Pancreas (tissue), 10 donors: ENCODE results near the gene SKAP1. TPM values are rescaled to one million over a fixed set of nuclear protein-coding genes. Genes with fewer than 3 reads are reported as not detected.
A peak's percentile ranks its signal among the peaks of the same experiment; 100 is the strongest.

Source experiments
- ATAC-seq, 4 donors: fragments of 200-7000 bp; cut with Tn5 transposase; one replicate each; pipeline versions ENCODE4 v1.8.0 to v1.9.1; 2020; ENCODE audit warnings: mild to moderate bottlenecking in 4 of 4, moderate library complexity in 4 of 4
- DNase-seq, 6 donors: peaks; one replicate each; pipeline ENCODE4 v3.0.0-alpha.2; 2020
- FAIRE-seq: peaks from 2 replicates; lab custom pipeline; 2012; peaks lifted over from hg19 to GRCh38; lab: Jason Lieb, UNC
- H3K27ac ChIP-seq, 4 donors: fragments of 200-600 bp; sonication (generic); 1 replicate in 3 of 4; 2 replicates in 1 of 4; pipeline versions ENCODE4 v1.5.0 to v1.8.0; 2020
- H3K27me3 ChIP-seq, 4 donors: fragments of 200-600 bp; one replicate each; pipeline ENCODE4 v1.8.0; 2021
- H3K36me3 ChIP-seq, 3 donors: fragments of 200-600 bp; sonication (generic) in 1 of 3; one replicate each; pipeline versions ENCODE4 v1.5.0 to v1.8.0; 2020 to 2021
- H3K4me1 ChIP-seq, 3 donors: fragments of 200-600 bp; one replicate each; pipeline ENCODE4 v1.8.0; 2021
- H3K4me3 ChIP-seq, 4 donors: fragments of 200-600 bp; sonication (generic) in 2 of 4; one replicate each; pipeline versions ENCODE4 v1.5.0 to v1.8.0; 2020 to 2021
- H3K9me3 ChIP-seq, 4 donors: fragments of 200-600 bp; one replicate each; pipeline ENCODE4 v1.8.0; 2021
- WGBS, 2 donors: extraction: QIAGEN DNeasy Blood & Tissue Kit; methylation state at CpG; one replicate each; pipeline ENCODE4 v1.1.7; 2013; 5-methylcytosine and 5-hydroxymethylcytosine counted together
- intact Hi-C, 3 donors: fragments of 100-400 bp; cut with DNase I; formaldehyde crosslinking; loops; one replicate each; pipeline versions ENCODE4 v1.11.1 to v1.14.2; 2022
- polyA plus RNA-seq, 2 donors: library from polyadenylated mRNA; stranded (reverse); fragments of 200-250 nt; gene quantifications; one replicate each; pipeline ENCODE4 v1.2.3, GENCODE V29; 2013
- total RNA-seq, 6 donors: library from RNA; stranded (reverse); fragmentation: NEBNext Ultra II Directional in 4 of 6; extraction: Animal tissue kit (Norgen Biotek cat#: 25700) in 4 of 6; gene quantifications; one replicate each; pipeline versions ENCODE4 v1.2.1 to v1.2.4, GENCODE V29; 2021 to 2023
- TF ChIP-seq, protein P1 (sequence below), 4 donors: fragments of 200-600 bp; sonication (generic) in 3 of 4; IDR thresholded peaks; one replicate each; pipeline versions ENCODE4 v1.5.0 to v1.8.0; 2021; ENCODE audit warnings: antibody characterized with exemption in 4 of 4
- donor health status: healthy with polysubstance abuse.
- donor health status: DM: no; HTN: no; CAD: no; lungs with moderate emphysema.
- donor health status: DM: no; HTN: no; CAD: no.
- donor health status: control.
- donor health status: control.
- donor health status: Bipolar disorder and iron deficiency.
- donor health status: DM: yes; HTN: yes; CAD: no.
- donor health status: DM: no; HTN: no; CAD: no.
- donor health status: DM: no; HTN: no; CAD: no.
- donor health status: DM: yes; HTN: yes; CAD: no.

The SKAP1 gene
- total and polyA plus RNA-seq, 8 donors = 0.92 to 5.2 (median 3.0) TPM

DNA sequence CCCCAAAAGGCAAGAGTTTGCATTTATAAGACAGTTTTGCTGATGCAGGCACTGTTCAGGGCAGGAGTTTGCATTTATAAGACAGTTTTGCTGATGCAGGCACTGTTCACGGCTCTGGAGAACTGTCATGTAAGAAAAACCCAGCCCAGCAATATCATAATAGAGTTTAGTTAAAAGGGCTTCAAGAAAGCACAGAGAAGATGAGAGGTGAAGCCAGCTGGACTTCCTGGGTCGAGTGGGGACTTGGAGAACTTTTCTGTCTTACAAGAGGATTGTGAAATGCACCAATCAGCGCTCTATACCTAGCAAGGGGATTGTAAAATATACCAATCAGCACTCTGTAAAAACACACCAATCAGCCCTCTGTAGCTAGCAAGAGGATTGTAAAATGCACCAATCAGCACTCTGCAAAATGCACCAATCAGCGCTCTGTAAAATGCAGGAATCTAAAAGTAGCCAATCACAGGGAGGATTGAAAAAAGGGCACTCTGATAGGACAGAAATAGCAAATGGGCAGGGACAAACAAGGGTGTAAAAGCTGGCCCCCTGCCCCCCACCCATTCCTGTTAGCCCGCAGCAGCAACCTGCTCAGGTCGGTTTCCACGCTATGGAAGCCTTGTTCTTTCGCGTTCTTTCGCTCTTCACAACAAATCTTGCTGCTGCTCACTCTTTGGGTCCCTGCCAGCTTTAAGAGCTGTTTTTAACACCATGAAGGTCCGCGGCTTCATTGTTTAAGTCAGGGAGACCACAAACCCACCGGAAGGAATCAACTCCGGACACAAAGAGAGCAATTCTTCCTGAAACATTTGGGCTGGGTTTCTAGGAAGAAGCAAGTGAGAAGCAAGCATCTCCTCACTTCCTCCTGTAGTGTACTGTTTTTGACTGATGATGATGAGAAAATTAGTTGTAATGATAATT is 327.0 kb downstream of the SKAP1 start:
- Histone ChIP-seq H3K9me3 (no peaks in the 10 kb centered on the region), H3K27me3 (no peaks in the 10 kb centered on the region), H3K4me1 (no peaks in the 10 kb centered on the region), H3K4me3 (no peak overlapping the region), H3K36me3 (no peaks in the 10 kb centered on the region), H3K27ac (no peak overlapping the region)
- intact Hi-C loops = no loop called here
- TF ChIP-seq, protein P1, sequence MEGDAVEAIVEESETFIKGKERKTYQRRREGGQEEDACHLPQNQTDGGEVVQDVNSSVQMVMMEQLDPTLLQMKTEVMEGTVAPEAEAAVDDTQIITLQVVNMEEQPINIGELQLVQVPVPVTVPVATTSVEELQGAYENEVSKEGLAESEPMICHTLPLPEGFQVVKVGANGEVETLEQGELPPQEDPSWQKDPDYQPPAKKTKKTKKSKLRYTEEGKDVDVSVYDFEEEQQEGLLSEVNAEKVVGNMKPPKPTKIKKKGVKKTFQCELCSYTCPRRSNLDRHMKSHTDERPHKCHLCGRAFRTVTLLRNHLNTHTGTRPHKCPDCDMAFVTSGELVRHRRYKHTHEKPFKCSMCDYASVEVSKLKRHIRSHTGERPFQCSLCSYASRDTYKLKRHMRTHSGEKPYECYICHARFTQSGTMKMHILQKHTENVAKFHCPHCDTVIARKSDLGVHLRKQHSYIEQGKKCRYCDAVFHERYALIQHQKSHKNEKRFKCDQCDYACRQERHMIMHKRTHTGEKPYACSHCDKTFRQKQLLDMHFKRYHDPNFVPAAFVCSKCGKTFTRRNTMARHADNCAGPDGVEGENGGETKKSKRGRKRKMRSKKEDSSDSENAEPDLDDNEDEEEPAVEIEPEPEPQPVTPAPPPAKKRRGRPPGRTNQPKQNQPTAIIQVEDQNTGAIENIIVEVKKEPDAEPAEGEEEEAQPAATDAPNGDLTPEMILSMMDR (IDR thresholded peaks at IDR 0.05) = no peak
- ATAC-seq (no peak), DNase-seq (no peak), FAIRE-seq (no peak)
- 79 to 83% methylated on average over 14 of the region's 14 CpGs for WGBS, 2 donors

DNA sequence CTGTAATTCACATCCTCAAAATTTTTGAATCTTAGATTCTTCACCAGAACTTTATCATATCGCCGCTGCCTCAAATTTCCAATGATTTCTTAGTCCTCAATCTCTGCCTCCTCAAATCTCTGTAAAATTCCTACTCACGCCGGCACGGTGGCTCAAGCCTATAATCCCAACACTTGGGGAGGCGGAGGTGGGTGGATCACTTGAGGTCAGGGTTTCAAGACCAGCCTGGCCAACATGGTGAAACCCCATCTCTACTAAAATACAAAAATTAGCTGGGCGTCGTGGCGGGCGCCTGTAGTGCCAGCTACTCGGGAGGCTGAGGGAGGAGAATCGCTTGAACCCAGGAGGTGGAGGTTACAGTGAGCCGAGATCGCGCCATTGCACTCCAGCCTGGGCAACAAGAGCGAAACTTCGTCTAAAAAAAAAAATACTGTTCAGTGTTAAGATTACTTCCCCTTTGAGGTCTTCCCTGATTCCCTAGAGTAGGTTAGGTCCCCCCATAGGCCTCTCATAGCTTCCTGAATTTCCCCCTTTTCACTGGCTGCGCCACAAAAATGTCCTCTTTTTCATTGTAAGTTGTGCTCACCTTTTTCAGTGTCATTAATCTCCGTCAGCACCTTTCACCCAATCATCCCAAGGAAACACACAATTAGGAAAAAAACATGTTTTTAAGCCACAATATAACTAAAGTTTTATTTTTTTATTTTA is 327.8 kb downstream of the SKAP1 start:
- no peak for FAIRE-seq

DNA sequence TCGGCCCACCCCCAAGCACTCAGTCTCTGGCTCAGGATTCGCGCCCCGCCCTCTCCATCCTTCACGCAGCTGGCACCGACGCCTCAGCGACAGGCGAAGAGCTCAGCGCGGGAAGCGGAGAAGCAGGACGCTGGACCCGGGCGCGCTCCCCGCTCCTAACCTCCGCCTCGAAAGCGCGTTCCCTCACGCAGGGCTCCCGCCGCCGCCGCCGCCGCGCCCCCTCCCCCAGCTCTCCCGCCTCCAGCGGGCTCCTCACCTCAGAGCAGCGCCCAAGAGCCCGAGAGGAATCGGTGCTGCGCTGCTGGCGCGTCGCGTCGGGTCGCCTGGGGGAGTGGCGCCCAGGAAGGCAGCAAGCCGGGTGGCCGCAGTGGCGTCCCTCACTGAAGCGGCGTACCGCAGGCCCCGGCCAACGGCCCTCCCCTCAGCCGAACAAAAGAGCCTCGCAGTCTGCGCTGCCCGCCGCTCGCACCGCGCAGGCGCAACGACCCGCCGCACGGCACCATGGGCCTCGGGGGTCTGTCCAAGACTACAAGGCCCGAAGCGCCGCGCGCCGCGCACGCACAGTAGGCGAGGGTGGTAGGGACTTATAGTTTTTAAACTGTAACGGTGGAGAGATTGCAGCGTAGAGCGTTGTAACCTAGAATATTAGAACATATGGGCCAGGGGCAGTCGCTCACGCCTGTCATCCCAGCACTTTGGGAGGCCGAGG is 328.8 kb downstream of the SKAP1 start, which contains the start of gene CBX1:
Gene CBX1, minus strand, starts transcription at position 467 of the 709 bp plus-strand sequence. CDS start 24,474 bp downstream, outside the sequence.
- no peaks in the 10 kb centered on the region for H3K27me3 ChIP-seq
- intact Hi-C loops = no loop called here
- TF ChIP-seq, protein P1 (IDR thresholded peaks at IDR 0.05) = no peak
- DNase-seq (peak; percentile 92 to 98 (median 93)), ATAC-seq (peak; percentile 96 to 98 (median 98)), FAIRE-seq (no peak)
- H3K4me3 ChIP-seq = peak within 1 kb of the TSS; percentile 77 to 99 (median 92)
- WGBS, 2 donors = 0 to 1% methylated on average over 62 to 79 of the region's 79 CpGs
- no peaks in the 10 kb centered on the region for H3K4me1 ChIP-seq
- H3K9me3 ChIP-seq = no peaks in the 10 kb centered on the region
- no peaks in the 10 kb centered on the region for H3K36me3 ChIP-seq
- peak within 1 kb of the TSS; percentile 61 to 81 (median 70) for H3K27ac ChIP-seq

More for the DNA sequence above, 327.8 kb downstream of the SKAP1 start:
- DNase-seq = no peak
- ATAC-seq = no peak
- Histone ChIP-seq H3K27me3 (no peaks in the 10 kb centered on the region), H3K27ac (no peak overlapping the region), H3K4me3 (peak overlapping the region in 1 of 4 donors; percentile 99), H3K4me1 (no peaks in the 10 kb centered on the region), H3K9me3 (no peaks in the 10 kb centered on the region), H3K36me3 (no peaks in the 10 kb centered on the region)
- intact Hi-C loops = no loop called here
- 84 to 86% methylated on average over 19 of the region's 19 CpGs for WGBS, 2 donors
- TF ChIP-seq, protein P1 (IDR thresholded peaks at IDR 0.05) = no peak

DNA sequence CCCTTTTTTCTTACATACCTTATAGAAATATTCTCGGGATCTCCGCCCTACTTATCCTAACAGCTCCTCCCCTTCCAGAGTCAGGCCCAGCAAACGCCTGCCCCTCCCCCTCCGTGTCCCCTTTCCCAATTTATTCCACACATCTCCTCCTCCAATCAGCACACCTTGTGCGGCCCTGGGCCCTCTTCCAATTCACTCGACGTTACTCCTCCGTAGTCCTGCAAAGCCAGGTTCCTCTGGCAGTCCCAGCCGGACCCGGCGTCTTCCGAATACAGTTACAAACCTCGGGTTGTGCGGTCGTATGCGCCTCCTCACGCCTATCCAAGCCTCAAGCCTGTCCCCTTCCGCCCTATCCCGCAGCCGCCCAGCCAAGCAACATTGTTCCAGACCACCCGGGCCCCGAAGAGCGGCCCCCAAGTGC is 329.4 kb downstream of the SKAP1 start:
- Histone ChIP-seq H3K9me3 (no peaks in the 10 kb centered on the region), H3K4me1 (no peaks in the 10 kb centered on the region), H3K36me3 (no peaks in the 10 kb centered on the region), H3K27ac (peak overlapping the region; percentile 61 to 81 (median 70)), H3K4me3 (peak overlapping the region; percentile 77 to 99 (median 92)), H3K27me3 (no peaks in the 10 kb centered on the region)
- intact Hi-C loops = no loop called here
- WGBS, 2 donors = 1% methylated on average over 23 of the region's 23 CpGs
- peak; percentile 27 to 45 (median 42) for ATAC-seq
- no peak for FAIRE-seq
- DNase-seq = peak in 5 of 6 donors; percentile 39 to 86 (median 61)
- TF ChIP-seq, protein P1 (IDR thresholded peaks at IDR 0.05) = no peak
